GM12878 (cell line): Measurements from ENCODE around the gene TSC22D3.

Experiments used
- BRCA1 ChIP-seq: IDR thresholded peaks from 2 replicates; pipeline ENCODE4 v1.6.1; 2011; ENCODE audit warnings: low read depth, low read length, improper control_type of control experiment
- EP300 ChIP-seq, 2 experiments: fragments of 150-350 bp in 1 of 2; IDR thresholded peaks; 2 replicates each; pipeline ENCODE4 v1.6.1; 2011 to 2012; ENCODE audit warnings: low read depth in 2 of 2, low read length in 2 of 2, borderline replicate concordance in 1 of 2, improper control_type of control experiment in 1 of 2, inconsistent platforms in 1 of 2; ENCODE audit not compliant: control insufficient read depth in 1 of 2
- EZH2 ChIP-seq: IDR thresholded peaks from 2 replicates; pipeline ENCODE4 v1.6.1; 2012; ENCODE audit warnings: low read depth, mild to moderate bottlenecking, control low read depth, inconsistent platforms, low read length, borderline replicate concordance; ENCODE audit not compliant: control insufficient read depth
- MAX ChIP-seq: IDR thresholded peaks from 2 replicates; pipeline ENCODE4 v1.6.1; 2012; ENCODE audit warnings: low read depth, low read length, improper control_type of control experiment
- PBX3 ChIP-seq: IDR thresholded peaks from 2 replicates; pipeline ENCODE4 v1.6.1; 2011; ENCODE audit warnings: mild to moderate bottlenecking, low read depth, low read length, moderate library complexity; ENCODE audit not compliant: insufficient replicate concordance
- TCF3 ChIP-seq: IDR thresholded peaks from 2 replicates; pipeline ENCODE4 v1.6.1; 2012; ENCODE audit warnings: low read depth, mild to moderate bottlenecking, low read length, borderline replicate concordance; ENCODE audit not compliant: insufficient read depth
- ZZZ3 ChIP-seq: IDR thresholded peaks from 2 replicates; pipeline ENCODE4 v1.6.1; 2011; ENCODE audit warnings: low read depth; ENCODE audit not compliant: control insufficient read depth, insufficient read length
- TF ChIP-seq, protein P1 (sequence below), 3 experiments: IDR thresholded peaks in 2 of 3; conservative IDR thresholded peaks in 1 of 3; 2 replicates each; pipeline ENCODE4 v1.5.1; 2011; ENCODE audit warnings: low read depth in 3 of 3, low read length in 3 of 3, mild to moderate bottlenecking in 3 of 3, control low read depth in 2 of 3, moderate library complexity in 2 of 3, inconsistent platforms in 1 of 3, mixed read lengths in 1 of 3; ENCODE audit not compliant: control insufficient read depth in 2 of 3, insufficient read depth in 1 of 3; ENCODE audit errors: extremely low read depth in 1 of 3

DNA sequence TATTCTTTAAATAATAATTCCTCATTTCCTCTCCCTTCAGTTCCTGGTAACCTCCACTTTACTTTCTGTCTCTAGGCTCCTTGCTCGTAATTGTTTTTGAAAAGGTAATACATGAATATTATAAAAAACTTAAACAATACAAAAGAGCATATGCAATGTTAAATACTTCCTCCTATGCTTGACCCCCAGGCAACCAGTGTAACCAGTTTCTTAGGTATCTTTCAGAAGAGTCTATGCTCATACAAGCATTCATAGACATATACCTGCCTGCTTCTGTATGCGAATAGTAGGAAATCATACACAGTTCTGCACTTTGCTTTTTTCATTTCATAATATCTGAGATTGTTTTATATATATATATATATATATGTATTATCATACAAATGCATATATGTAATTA lies 47.5 kb upstream of the TSC22D3 start:
- TF ChIP-seq EZH2 (no peak), PBX3 (no peak), MAX (no peak), TCF3 (no peak), EP300 (IDR thresholded peaks at IDR 0.05; ENCODE audit: borderline replicate concordance in 1 of 2, control insufficient read depth in 1 of 2, low read depth in 2 of 2, low read length in 2 of 2) (no peak), ZZZ3 (no peak), BRCA1 (no peak)
- TF ChIP-seq, protein P1, sequence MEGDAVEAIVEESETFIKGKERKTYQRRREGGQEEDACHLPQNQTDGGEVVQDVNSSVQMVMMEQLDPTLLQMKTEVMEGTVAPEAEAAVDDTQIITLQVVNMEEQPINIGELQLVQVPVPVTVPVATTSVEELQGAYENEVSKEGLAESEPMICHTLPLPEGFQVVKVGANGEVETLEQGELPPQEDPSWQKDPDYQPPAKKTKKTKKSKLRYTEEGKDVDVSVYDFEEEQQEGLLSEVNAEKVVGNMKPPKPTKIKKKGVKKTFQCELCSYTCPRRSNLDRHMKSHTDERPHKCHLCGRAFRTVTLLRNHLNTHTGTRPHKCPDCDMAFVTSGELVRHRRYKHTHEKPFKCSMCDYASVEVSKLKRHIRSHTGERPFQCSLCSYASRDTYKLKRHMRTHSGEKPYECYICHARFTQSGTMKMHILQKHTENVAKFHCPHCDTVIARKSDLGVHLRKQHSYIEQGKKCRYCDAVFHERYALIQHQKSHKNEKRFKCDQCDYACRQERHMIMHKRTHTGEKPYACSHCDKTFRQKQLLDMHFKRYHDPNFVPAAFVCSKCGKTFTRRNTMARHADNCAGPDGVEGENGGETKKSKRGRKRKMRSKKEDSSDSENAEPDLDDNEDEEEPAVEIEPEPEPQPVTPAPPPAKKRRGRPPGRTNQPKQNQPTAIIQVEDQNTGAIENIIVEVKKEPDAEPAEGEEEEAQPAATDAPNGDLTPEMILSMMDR (IDR thresholded peaks at IDR 0.05 in 2 of 3, conservative IDR thresholded peaks at IDR 0.05 in 1 of 3; ENCODE audit: control insufficient read depth in 2 of 3, extremely low read depth in 1 of 3, insufficient read depth in 1 of 3, low read depth in 3 of 3, low read length in 3 of 3): no peak
